K562 (cell line): ENCODE measurements around the gene LMAN1L. TPM values are rescaled to one million over a fixed set of nuclear protein-coding genes. Genes with fewer than 3 reads are reported as not detected.

Experiments
- ATAC-seq: fragments of 200-7000 bp; cut with Tn5 transposase; 3 replicates; pipeline ENCODE4 v1.9.1; 2020; ENCODE audit warnings: moderate library complexity
- BruUV-seq: library from RNA; stranded (reverse); fragments of 400-500 nt; replicated peaks from 2 replicates; lab custom pipeline; 2021; lab: Mats Ljungman, UMichigan
- CTCF ChIA-PET: fragments of 300-600 bp; formaldehyde crosslinking; extraction: SDS; loops from one replicate; lab custom pipeline; 2021; ENCODE audit warnings: low intra/inter-chr PET ratio; lab: Yijun Ruan, JAX
- POLR2A ChIA-PET: fragments of 300-600, 350-650 bp; sonication (Branson Sonifier 250); formaldehyde crosslinking; extraction: SDS; loops from one replicate; lab custom pipeline; 2021; ENCODE audit warnings: antibody characterized with exemption, inconsistent platforms; lab: Yijun Ruan, JAX
- DNase-seq, 4 experiments: peaks; one replicate each; pipeline versions ENCODE4 v3.0.0 to v3.0.0-alpha.2; 2011 to 2018; ENCODE audit warnings: low spot score in 3 of 4, mixed read lengths in 3 of 4; ENCODE audit errors: extremely low read depth in 1 of 4
- FAIRE-seq: peaks from 2 replicates; lab custom pipeline; 2011; peaks lifted over from hg19 to GRCh38; lab: Jason Lieb, UNC
- H2AFZ ChIP-seq: 2 replicates; pipeline ENCODE4 v1.6.0; 2011; ENCODE audit warnings: low read depth, low read length, control low read depth, inconsistent platforms
- H3K27ac ChIP-seq: fragments of 200-600 bp; 3 replicates; pipeline ENCODE4 v1.8.0; 2011; ENCODE audit warnings: low read depth, mild to moderate bottlenecking, control low read depth, inconsistent platforms, low read length, moderate library complexity, mixed read lengths; ENCODE audit errors: extremely low read depth
- H3K27me3 ChIP-seq, 2 experiments: fragments of 300-600 bp in 1 of 2; 2 replicates in 1 of 2; 3 replicates in 1 of 2; pipeline versions ENCODE4 v1.6.0 to v1.8.0; 2011; ENCODE audit warnings: inconsistent platforms in 2 of 2, low read length in 2 of 2, mild to moderate bottlenecking in 1 of 2, mixed read lengths in 1 of 2, moderate library complexity in 1 of 2; ENCODE audit not compliant: control insufficient read depth in 2 of 2, insufficient read depth in 2 of 2
- H3K36me3 ChIP-seq: fragments of 300-600 bp; 3 replicates; pipeline ENCODE4 v1.8.0; 2011; ENCODE audit warnings: mild to moderate bottlenecking, low read length, inconsistent platforms; ENCODE audit not compliant: control insufficient read depth, insufficient read depth
- H3K4me1 ChIP-seq, 2 experiments: fragments of 200-600 bp in 1 of 2; replicated peaks in 1 of 2; 2 replicates in 1 of 2; 3 replicates in 1 of 2; pipeline versions ENCODE4 v1.5.1 to v1.8.0; 2011; ENCODE audit warnings: inconsistent platforms in 2 of 2, low read length in 2 of 2, mild to moderate bottlenecking in 1 of 2, mixed read lengths in 1 of 2, moderate library complexity in 1 of 2; ENCODE audit not compliant: control insufficient read depth in 2 of 2, insufficient read depth in 2 of 2
- H3K4me2 ChIP-seq: 2 replicates; pipeline ENCODE4 v1.6.1; 2011; ENCODE audit warnings: low read length, control low read depth, inconsistent platforms, mixed read lengths; ENCODE audit not compliant: insufficient read depth
- H3K4me3 ChIP-seq: fragments of 200-600 bp; sonication (generic), shearing (Covaris generic); 2 replicates; pipeline ENCODE4 v1.5.1; 2016; ENCODE audit warnings: control low read depth, inconsistent platforms
- H3K79me2 ChIP-seq: fragments of 200-600 bp; 3 replicates; pipeline ENCODE4 v1.8.0; 2011; ENCODE audit warnings: low read length, inconsistent platforms; ENCODE audit not compliant: control insufficient read depth, insufficient read depth
- H3K9ac ChIP-seq, 2 experiments: 2 replicates each; pipeline versions ENCODE4 v1.6.0 to v1.6.1; 2011; ENCODE audit warnings: low read depth in 2 of 2, low read length in 2 of 2, control low read depth in 1 of 2, inconsistent platforms in 1 of 2, mild to moderate bottlenecking in 1 of 2, mixed read lengths in 1 of 2; ENCODE audit not compliant: insufficient read depth in 1 of 2
- H3K9me1 ChIP-seq: one replicate; pipeline ENCODE4 v1.6.0; 2011; ENCODE audit warnings: inconsistent platforms, mild to moderate bottlenecking, low read length, moderate library complexity; ENCODE audit not compliant: control insufficient read depth, insufficient read depth
- H3K9me3 ChIP-seq: replicated peaks from 2 replicates; pipeline ENCODE4 v1.5.1; 2011; ENCODE audit warnings: low read depth, low read length, inconsistent platforms; ENCODE audit not compliant: control insufficient read depth, insufficient read depth
- H4K20me1 ChIP-seq: replicated peaks from 2 replicates; pipeline ENCODE4 v1.6.1; 2011; ENCODE audit warnings: low read length, inconsistent platforms, mixed read lengths; ENCODE audit not compliant: control insufficient read depth, insufficient read depth
- POLR2A ChIP-seq: fragments of 450-650 bp; conservative IDR thresholded peaks from 2 replicates; pipeline ENCODE4 v1.6.1; 2016
- POLR2G ChIP-seq: fragments of 200-400 bp; formaldehyde crosslinking; IDR thresholded peaks from 2 replicates; pipeline ENCODE4 v1.6.1; 2017; ENCODE audit warnings: low read depth, mild to moderate bottlenecking, antibody characterized with exemption, low read length, moderate library complexity
- POLR3G ChIP-seq: IDR thresholded peaks from 2 replicates; pipeline ENCODE4 v1.6.1; 2011; ENCODE audit not compliant: insufficient read length, insufficient replicate concordance; ENCODE audit errors: extremely low read depth
- ZNF197 ChIP-seq: fragments of 200-800 bp; sonication (Bioruptor generic); IDR thresholded peaks from 2 replicates; pipeline ENCODE4 v1.6.1; 2016; ENCODE audit warnings: low read depth, missing genetic modification characterization, missing compliant biosample characterization
- WGBS: fragments of 100-300 bp; shearing (Covaris generic); methylation state at CpG from one replicate; pipeline ENCODE4 v1.1.6; 2016; ENCODE audit warnings: low coverage, mixed read lengths; ENCODE audit not compliant: insufficient coverage; ENCODE audit errors: missing lambda C conversion rate; 5-methylcytosine and 5-hydroxymethylcytosine counted together
- in situ Hi-C: fragments of 300-500 bp; cut with MboI; formaldehyde crosslinking; loops from 4 replicates; pipeline ENCODE4 v1.15.0; 2018; ENCODE audit warnings: inconsistent platforms, mixed read lengths
- intact Hi-C: fragments of 100-400 bp; cut with micrococcal nuclease; formaldehyde crosslinking; loops from 2 replicates; pipeline ENCODE4 v1.14.2; 2022
- polyA plus RNA-seq, 8 experiments: library from polyadenylated mRNA; depleted of rRNA in 4 of 8; stranded (reverse) in 5 of 8; unstranded in 3 of 8; fragments of >200 nt; fragmentation: Nextera tagmentation in 2 of 8; fragmentation: Illumina TruSeq in 1 of 8; extraction: Ambion mirVana in 2 of 8; extraction: Trizol in 1 of 8; gene quantifications; 2 replicates each; pipeline versions ENCODE4 v1.2.1 to v1.2.3, GENCODE V29; 2011 to 2014; ENCODE audit warnings: inconsistent platforms in 1 of 8, missing spikeins in 1 of 8
- total RNA-seq, 7 experiments: library from RNA; depleted of rRNA in 6 of 7; stranded (reverse); fragments of >200 nt in 6 of 7; fragmentation: Illumina TruSeq in 2 of 7; extraction: Trizol in 2 of 7; gene quantifications; 2 replicates each; pipeline versions ENCODE4 v1.2.1 to v1.2.3, GENCODE V29; 2011 to 2021; ENCODE audit warnings: low replicate concordance in 1 of 7

LMAN1L gene
- total and polyA plus RNA-seq, 9 of the 15 experiments (the other 6 are each of a cell fraction or from before 2014, with no cell fraction given) = not detected

DNA sequence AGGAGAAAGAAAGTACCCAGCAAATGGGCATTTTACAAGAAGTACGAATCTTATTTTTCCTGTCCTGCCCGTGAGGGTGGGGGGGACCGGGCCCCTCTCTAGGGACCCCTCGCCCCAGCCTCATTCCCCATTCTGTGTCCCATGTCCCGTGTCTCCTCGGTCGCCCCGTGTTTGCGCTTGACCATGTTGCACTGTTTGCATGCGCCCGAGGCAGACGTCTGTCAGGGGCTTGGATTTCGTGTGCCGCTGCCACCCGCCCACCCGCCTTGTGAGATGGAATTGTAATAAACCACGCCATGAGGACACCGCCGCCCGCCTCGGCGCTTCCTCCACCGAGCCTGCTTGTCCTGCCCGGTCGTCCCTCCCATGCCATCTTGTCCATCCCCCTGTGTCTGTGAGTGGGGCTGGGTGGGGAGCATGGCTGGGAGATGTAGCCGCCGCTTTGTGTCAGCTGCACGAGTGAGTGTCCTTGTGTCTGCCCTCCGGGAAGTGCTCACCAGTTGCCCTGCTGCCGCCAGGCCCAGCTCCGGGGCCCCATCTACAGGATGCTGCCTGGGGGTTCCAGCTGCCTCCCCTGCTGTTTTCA is 9.7 kb upstream of the LMAN1L start:
- ChIA-PET CTCF (no interaction called here), POLR2A (interaction anchor here (1.2 kb wide), 1 partner anchor 103 kb away, joined by 5 read pairs; the partner anchor contains the start of gene FAM219B)
- Histone ChIP-seq H3K27me3 (no peaks in the 10 kb centered on the region), H3K9me3 (no peaks in the 10 kb centered on the region), H3K9me1 (peaks cover 10% of the 10 kb centered on the region), H2AFZ (no peak overlapping the region), H3K27ac (no peak overlapping the region), H3K4me2 (no peak overlapping the region), H4K20me1 (peaks cover 9% of the 10 kb centered on the region), H3K4me1 (peaks cover 0 to 43% of the 10 kb centered on the region in 2 experiments; a peak in 3 of 5 replicates), H3K9ac (no peak overlapping the region; a peak in 1 of 4 replicates), H3K36me3 (peaks cover 62% of the 10 kb centered on the region; the same call in 2 of the 3 replicates), H3K4me3 (no peak overlapping the region), H3K79me2 (no peaks in the 10 kb centered on the region)
- no peak for ATAC-seq
- BruUV-seq = no TSS peak
- in situ Hi-C loops = no loop called here
- 93% methylated on average over 27 of the region's 31 CpGs for whole genome bisulfite sequencing
- intact Hi-C loops = no loop called here
- no peak for FAIRE-seq
- TF ChIP-seq POLR2G (0 out of 2 replicates have a peak, but pooled peaks have one; percentile 39), ZNF197 (CRISPR knock-in tag) (no peak)
- DNase-seq = no peak

DNA sequence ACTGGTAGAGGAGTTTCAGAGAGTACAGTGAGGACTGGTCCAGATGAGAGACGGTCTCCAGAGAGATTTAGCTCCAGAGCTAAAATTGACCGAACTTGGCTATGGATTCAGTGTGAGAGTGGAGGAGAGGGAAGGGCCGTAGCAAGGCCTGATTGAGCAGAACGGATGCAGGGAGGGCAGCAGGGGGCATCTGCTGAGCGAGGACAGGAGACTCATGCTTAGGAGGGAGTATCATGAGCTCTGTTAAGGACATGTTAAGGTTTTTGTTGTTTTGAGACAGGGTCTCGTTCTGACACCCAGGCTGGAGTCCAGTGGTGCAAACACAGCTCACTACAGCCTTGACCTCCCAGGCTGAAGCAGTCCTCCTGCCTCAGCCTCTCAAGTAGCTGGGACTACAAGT is 7.7 kb upstream of the LMAN1L start:
- CTCF ChIA-PET = interaction anchor here (0.6 to 1.3 kb wide), 2 partner anchors 34 to 116 kb away, joined by 4 to 6 read pairs; no protein-coding TSS in a partner anchor
- H3K27ac ChIP-seq = no peak overlapping the region
- ATAC-seq (no peak), FAIRE-seq (no peak), DNase-seq (no peak)
- peaks cover 42% of the 10 kb centered on the region; the same call in 2 of the 3 replicates for H3K36me3 ChIP-seq
- H2AFZ ChIP-seq = no peak overlapping the region
- intact Hi-C loops = no loop called here
- H3K4me2 ChIP-seq = no peak overlapping the region
- H3K27me3 ChIP-seq = peaks cover 0 to 8% of the 10 kb centered on the region in 2 experiments; a peak in 1 of 5 replicates
- WGBS = 65% methylated on average over 5 of the region's 6 CpGs
- in situ Hi-C loops = no loop called here
- H3K79me2 ChIP-seq = no peaks in the 10 kb centered on the region
- peaks cover 7% of the 10 kb centered on the region for H3K9me1 ChIP-seq
- no peak overlapping the region for H3K4me3 ChIP-seq
- POLR2A ChIA-PET = interaction anchor here (0.6 to 1.2 kb wide), 4 partner anchors 28 to 859 kb away, joined by 3 to 4 read pairs (median 4); no protein-coding TSS in a partner anchor
- no TSS peak for BruUV-seq
- no peaks in the 10 kb centered on the region for H3K9me3 ChIP-seq
- peak overlapping the region in 1 of 2 experiments; percentile 52; a peak in 1 of 4 replicates for H3K9ac ChIP-seq
- no peak for TF ChIP-seq POLR3G
- TF ChIP-seq POLR2A = 0 out of 2 replicates have a peak, but pooled peaks have one; percentile 9
- TF ChIP-seq, all 486 proteins: peak for 1
- peaks cover 0 to 27% of the 10 kb centered on the region in 2 experiments; a peak in 3 of 5 replicates for H3K4me1 ChIP-seq
- H4K20me1 ChIP-seq = peaks cover 1% of the 10 kb centered on the region
